GM19452 (cell line): ENCODE data around the gene MPST.
"Not testable (repeated sequence)": the region's sequence is repeated elsewhere in the genome, so short reads cannot be mapped to it uniquely, and the experiment has no call there.

ENCODE experiments used
- ATAC-seq: cut with Tn5 transposase; IDR thresholded peaks from one replicate; pipeline ENCODE4 v1.9.1; 2021; ENCODE audit not compliant: unreplicated experiment

Gene MPST

DNA sequence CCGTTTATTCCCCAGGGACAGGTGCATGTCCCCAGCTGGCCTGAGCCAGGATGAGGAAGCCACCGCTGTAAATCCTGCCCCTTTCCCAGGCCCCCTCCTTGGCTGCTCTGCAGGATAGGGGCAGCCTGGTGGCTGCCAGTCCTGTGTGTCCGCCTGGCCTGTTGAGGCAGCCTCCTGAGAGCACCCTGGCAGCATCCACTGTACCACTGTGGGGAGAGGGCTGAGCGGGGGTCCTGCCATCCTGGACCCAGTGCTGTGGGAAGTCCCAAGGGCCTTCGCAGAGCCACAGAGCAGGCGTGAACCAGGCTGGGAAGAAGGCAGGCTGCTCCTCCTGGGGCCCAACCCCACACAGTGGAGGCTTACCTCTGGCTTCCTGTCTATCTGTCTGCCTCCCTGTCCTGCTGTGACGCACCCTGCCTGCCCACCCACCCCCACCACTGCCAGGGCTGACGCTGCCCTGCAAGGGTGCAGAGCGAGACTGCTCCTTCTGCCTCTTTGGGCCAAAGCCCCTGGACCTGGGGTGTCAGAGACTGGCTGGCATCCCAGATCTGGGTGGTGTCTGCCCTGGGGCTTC, 40.4 kb downstream of the MPST start:
- no peak for ATAC-seq

GRCh38 chr22:37060801-37061610, 41.5 kb downstream of the MPST start:
- ATAC-seq, result no peak

DNA sequence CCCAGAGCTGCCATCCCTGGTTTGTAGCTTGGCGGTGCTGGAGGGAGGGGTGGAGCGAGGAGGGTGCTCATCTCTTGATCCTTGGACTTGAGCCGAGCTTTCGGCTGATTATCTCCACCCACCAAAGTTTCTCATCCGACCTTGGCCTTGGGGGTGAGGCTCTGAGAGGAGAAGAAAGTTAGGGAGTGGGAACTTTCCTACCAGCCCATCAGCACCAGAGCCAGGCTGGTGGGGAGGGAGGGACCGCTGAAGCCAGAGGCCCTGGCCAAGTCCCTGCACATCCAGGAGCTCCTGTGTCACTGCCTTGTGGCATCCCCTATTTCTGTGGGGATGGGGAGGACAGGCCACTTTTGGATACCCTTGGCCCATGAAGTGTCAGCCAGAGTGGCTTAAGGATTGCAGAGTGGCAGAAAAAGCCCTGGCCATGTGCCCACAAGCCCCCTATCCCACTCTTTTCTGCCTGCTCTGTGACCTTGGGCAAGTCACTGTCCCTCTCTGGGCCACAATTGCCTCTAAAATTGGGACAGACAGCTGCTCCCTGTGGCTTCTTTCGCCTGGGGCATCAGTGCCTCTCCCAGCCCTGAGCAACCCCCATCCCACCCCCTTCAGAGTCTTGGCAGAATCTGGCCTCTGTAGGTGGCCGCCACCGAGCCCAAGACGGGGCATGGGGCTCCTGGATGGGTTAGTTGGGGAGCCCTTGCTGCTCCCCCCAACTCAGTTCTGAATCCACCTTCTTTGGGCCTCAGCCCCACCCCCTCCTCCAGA, 42.3 kb downstream of the MPST start:
- ATAC-seq, result no peak

DNA sequence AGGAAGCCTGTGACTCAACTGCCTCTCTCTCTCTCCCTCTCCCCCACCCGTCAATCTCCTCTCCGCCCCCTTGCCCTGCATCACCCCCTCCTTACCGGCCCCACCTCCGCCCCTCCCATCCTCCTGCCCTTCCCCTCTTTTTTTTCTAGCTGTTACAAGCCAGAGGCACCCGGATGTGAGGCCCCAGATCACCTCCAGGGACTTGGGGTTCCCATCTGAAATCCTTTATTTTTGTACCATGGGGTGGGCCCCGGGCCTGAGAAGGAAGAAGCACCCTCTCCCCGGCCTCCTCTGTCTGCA, 42.8 kb downstream of the MPST start:
- ATAC-seq, result no peak

- ATAC-seq, result no peak
Observed at GRCh38 chr22:37062702-37063381, 43.3 kb downstream of the MPST start.

DNA sequence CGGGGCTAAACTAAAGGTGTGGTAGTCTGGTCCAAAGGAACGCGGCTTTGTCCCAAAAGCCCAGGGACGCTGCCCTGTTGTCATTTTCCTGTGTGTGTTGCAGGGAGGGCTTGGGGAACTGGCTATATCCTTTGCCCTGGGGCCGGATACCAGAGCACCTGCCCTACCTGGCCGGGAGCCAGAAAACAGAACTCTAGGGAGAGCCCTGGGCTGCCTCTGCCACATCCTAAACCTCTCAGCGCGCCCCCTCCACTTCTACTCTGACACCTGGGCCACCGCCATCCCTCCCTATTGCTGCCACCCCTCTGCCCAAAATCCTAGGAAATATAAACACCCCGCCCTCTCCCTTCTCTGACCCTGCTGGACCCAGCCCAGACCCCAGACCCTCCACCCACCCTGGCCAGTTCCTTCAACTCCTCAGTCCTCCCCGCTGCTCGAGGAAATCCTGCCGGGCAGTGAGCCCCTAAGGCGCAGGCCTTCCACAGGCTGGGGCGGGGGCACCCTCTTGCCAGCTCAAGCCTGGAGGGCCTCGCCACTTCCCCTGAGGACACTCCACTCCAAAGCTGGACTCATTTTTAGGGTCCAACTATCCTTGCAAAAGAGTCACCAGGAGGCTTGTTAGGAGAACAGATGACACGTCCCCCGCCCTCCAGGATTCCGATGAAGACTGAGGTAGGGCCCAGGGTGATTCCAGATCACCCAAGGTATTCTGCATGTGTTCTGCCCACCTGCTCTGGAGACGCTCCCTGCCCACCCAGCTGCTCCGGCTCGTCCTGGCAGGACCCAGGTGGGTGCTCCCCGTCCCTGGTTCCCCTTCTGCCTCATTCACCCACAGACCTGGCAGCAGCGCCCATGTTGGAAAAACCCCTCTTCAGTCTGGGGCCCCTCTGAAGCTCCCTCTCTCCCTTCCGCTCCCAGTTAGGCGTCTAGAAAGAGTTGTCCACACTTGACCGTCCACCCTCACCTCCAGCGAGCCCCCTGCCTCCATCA, 44.2 kb downstream of the MPST start:
- no peak for ATAC-seq

DNA sequence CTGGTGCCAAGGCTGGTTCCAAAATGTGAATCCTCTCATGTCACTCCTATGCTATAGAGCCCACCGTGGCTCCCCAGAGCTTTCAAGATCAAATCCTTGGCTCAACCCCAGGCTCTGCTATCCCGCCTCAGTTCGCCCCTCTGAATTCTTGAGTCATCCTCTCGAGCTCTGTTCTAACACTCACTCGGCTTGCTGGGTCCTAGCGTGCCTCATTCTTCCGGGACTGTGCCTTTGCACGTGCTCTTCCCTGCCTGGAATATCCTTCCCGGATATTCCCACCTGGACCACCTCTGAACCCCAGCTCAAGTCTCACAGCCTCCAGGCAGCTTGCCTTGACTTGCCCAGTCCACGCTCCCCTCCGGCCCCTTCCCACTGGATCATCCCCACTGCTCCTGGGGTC, 45.0 kb downstream of the MPST start:
- ATAC-seq, result no peak

DNA sequence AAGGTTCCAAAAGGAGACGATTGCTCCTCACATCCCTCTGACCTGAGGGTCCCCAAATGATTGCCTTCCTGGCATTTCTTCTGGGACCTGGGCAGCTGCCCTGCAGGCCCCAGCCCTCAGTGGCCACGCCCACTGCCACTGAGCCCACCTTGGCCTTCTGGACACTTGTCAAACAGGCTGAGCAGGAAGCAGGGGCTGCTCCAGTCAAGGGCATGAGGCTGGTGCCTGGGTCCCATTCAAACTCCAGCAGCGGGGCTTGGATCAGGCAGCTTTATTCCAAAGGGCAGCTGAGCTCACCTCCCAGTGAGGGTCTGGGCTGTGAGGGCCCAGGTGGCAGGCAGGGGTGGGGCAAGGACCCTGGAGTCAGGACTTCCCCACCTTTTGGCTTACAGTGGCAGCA, 45.6 kb downstream of the MPST start:
- no peak for ATAC-seq

- ATAC-seq, result no peak
Observed at GRCh38 chr22:37065961-37066360, 46.4 kb downstream of the MPST start.

DNA sequence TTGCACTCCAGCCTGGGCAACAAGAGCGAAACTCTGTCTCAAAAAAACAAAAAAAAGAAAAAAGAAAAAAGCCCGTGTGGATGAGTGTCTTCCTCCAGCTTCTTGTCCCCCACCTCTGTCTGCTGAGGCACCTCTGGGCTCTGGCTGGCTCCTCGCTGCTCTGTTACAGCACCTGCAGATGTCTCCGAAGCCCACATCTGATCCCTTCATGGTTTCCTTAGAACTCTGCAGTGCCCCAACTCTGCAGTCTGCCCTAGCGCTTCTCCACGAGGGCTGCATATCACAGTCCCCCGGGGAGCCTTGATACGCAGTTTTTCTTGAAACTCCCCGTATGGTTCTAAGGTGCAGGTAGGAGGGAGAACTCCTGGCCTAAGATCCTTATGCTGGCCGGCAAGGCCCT, 47.9 kb downstream of the MPST start:
- ATAC-seq, result no peak

GRCh38 chr22:37068859-37069258, 49.3 kb downstream of the MPST start:
- no peak for ATAC-seq

DNA sequence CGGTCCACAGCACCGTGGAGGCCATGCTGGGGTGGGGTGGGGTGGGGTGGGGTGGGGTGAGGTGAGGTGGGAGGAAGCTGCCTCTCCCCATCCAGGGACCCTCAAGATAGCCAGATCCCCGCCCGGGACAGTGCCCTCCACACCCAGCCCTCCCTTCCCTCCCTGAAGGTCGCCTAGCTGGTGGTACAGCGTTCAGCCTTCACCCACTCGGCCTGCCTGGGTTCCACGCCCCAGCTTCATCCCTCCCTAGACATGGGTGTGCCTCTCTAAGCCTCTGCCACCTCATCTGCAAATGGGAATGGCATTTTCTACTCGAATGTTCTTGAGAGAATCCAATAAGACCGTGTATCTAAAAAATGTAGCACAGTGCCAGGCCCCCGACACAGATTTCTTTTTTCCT, 49.8 kb downstream of the MPST start:
- no peak for ATAC-seq

GRCh38 chr22:37069719-37070118, 50.2 kb downstream of the MPST start:
- no peak for ATAC-seq

DNA sequence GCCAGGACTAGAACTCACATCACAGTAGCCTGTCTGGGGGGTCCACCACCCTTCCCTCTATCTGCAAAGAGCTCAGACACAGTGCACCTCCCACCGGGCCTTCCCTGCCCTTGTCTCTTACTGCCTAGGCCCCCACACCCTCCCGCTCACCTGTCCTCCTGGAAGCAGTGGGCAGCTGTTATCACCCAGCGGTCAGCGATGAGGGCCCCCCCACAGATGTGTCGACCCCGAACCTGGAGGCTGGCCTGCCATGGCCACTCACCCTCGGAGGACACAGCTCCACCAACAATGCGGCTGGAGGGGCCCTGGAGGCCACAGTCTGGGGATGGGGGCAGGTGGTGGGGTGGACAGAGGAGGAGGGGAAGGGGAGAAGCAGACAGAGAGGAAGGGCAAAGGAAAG, 50.8 kb downstream of the MPST start:
- ATAC-seq, result no peak

- no peak for ATAC-seq
Observed at GRCh38 chr22:37070744-37071143, 51.2 kb downstream of the MPST start.

- ATAC-seq, result not testable (repeated sequence)
Observed at GRCh38 chr22:37071850-37072592, 52.5 kb downstream of the MPST start.

GRCh38 chr22:37072673-37073072, 53.1 kb downstream of the MPST start:
- ATAC-seq, result no peak

GRCh38 chr22:37074537-37074936, 55.0 kb downstream of the MPST start:
- no peak for ATAC-seq

DNA sequence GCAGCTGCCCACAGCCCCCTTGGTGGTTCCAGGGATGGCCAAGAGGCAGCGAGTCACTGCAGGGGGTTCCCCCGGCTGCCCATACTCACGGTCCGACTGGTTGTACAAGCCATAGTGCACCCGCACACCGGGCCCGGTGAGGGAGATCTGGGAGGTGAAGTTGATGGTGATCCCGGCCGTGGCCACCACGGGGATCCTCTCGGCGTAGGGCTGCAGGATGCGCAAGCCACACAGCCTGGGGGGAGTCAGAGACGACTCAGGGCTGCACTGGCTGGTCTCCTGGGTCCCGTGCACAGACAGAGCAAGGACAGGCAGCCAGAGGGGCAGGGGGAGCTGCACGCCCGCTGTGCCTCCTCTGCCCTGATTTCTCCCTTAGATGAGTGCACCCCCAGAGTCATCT, 55.5 kb downstream of the MPST start:
- ATAC-seq, result no peak
